ENCODE measurements around the gene TPGS2.

- TF ChIP-seq CTCF (IDR thresholded peaks at IDR 0.05): no peak
- TF ChIP-seq POLR2A (IDR thresholded peaks at IDR 0.05): no peak
- TF ChIP-seq EP300 (IDR thresholded peaks at IDR 0.05): no peak
These were observed 2.2 kb downstream of the TPGS2 start for GRCh38 chr18:36826556-36826955.

Measured in stomach (tissue), 4 donors.